ENCODE results near the gene DMTF1. TPM values are rescaled to one million over a fixed set of nuclear protein-coding genes. Genes with fewer than 3 reads are reported as not detected.
A peak's percentile ranks its signal among the peaks of the same experiment; 100 is the strongest.

The DMTF1 gene
- total and polyA plus RNA-seq, 10 donors: 23.2 to 190 (median 119) TPM

- no peak overlapping the region for H3K27ac ChIP-seq
- TF ChIP-seq CTCF (IDR thresholded peaks at IDR 0.05 in 8 of 11, conservative IDR thresholded peaks at IDR 0.05 in 3 of 11) (no peak), POLR2AphosphoS5 (IDR thresholded peaks at IDR 0.05) (no peak), POLR2A (IDR thresholded peaks at IDR 0.05) (no peak)
- H3K4me3 ChIP-seq: no peak overlapping the region
- DNase-seq: no peak
- 67 to 88% (median 83%) methylated on average over 1 of the region's 1 CpG for WGBS, 5 donors
- no peaks in the 10 kb centered on the region for H3K4me1 ChIP-seq
- H3K36me3 ChIP-seq: no peaks in the 10 kb centered on the region
- no peaks in the 10 kb centered on the region for H3K27me3 ChIP-seq (replicated peaks in 1 of 7)
- H3K9me3 ChIP-seq: peaks cover 0 to 18% (median 11%) of the 10 kb centered on the region in 8 donors
- intact Hi-C loops (cut with DNase I; ENCODE audit: low total_unique reads): no loop called here
These were observed 35.9 kb upstream of the DMTF1 start for GRCh38 chr7:87116315-87116714.

GRCh38 chr7:87119581-87119980 is 32.7 kb upstream of the DMTF1 start:
- Histone ChIP-seq H3K27ac (peak overlapping the region in 1 of 8 donors; percentile 21), H3K27me3 (replicated peaks in 1 of 7) (no peaks in the 10 kb centered on the region), H3K4me1 (no peaks in the 10 kb centered on the region), H3K9me3 (peaks cover 0 to 1% (median 0%) of the 10 kb centered on the region in 8 donors), H3K36me3 (no peaks in the 10 kb centered on the region), H3K4me3 (no peak overlapping the region)
- WGBS, 5 donors: 40 to 63% (median 47%) methylated on average over 2 of the region's 2 CpGs
- intact Hi-C loops (cut with DNase I; ENCODE audit: low total_unique reads): no loop called here
- TF ChIP-seq POLR2A (IDR thresholded peaks at IDR 0.05) (no peak), POLR2AphosphoS5 (IDR thresholded peaks at IDR 0.05) (no peak)
- DNase-seq: no peak

GRCh38 chr7:87123105-87123504 is 29.1 kb upstream of the DMTF1 start:
- intact Hi-C loops (cut with DNase I; ENCODE audit: low total_unique reads): no loop called here
- Histone ChIP-seq H3K27me3 (replicated peaks in 1 of 7) (no peaks in the 10 kb centered on the region), H3K9me3 (no peaks in the 10 kb centered on the region), H3K27ac (no peak overlapping the region), H3K4me3 (no peak overlapping the region), H3K36me3 (no peaks in the 10 kb centered on the region), H3K4me1 (no peaks in the 10 kb centered on the region)
- DNase-seq: no peak
- TF ChIP-seq POLR2AphosphoS5 (IDR thresholded peaks at IDR 0.05) (no peak), CTCF (IDR thresholded peaks at IDR 0.05 in 8 of 11, conservative IDR thresholded peaks at IDR 0.05 in 3 of 11) (no peak), POLR2A (IDR thresholded peaks at IDR 0.05) (no peak)

- 79 to 94% (median 86%) methylated on average over 7 of the region's 7 CpGs for WGBS, 5 donors
- intact Hi-C loops (cut with DNase I; ENCODE audit: low total_unique reads): no loop called here
- H3K27ac ChIP-seq: no peak overlapping the region
These were observed 25.2 kb upstream of the DMTF1 start for GRCh38 chr7:87127019-87127418.

More at GRCh38 chr7:87127019-87127418, 25.2 kb upstream of the DMTF1 start:
- Histone ChIP-seq H3K4me1 (no peaks in the 10 kb centered on the region), H3K36me3 (no peaks in the 10 kb centered on the region), H3K27me3 (replicated peaks in 1 of 7) (no peaks in the 10 kb centered on the region), H3K4me3 (no peak overlapping the region), H3K9me3 (no peaks in the 10 kb centered on the region)
- TF ChIP-seq POLR2A (IDR thresholded peaks at IDR 0.05): no peak
- no peak for TF ChIP-seq POLR2AphosphoS5 (IDR thresholded peaks at IDR 0.05)
- TF ChIP-seq CTCF (IDR thresholded peaks at IDR 0.05 in 8 of 11, conservative IDR thresholded peaks at IDR 0.05 in 3 of 11): no peak
- DNase-seq: no peak
